ENCODE results near the gene LRRC8C. TPM values are rescaled to one million over a fixed set of nuclear protein-coding genes. Genes with fewer than 3 reads are reported as not detected.

The LRRC8C gene
- total RNA-seq, 1 donor from 2014 or later = 5.2 TPM

DNA sequence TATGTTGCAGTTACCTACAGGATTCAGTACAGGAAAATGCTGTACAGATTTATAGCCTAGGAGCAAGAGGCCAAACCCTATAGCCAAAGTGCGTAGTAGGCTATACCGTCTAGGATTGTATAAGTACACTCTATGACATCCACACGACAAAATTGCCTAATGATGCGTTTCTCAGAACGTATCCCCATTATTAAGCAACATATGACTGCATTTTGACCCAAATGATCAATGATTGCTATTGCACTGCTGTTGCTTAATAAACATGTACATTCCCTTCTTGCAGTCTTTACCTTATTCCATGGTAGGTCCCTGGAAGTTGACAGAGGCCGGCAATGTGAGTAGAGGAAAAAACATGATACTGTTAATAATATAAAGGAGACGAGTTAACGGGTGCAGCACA, 33.0 kb downstream of the LRRC8C start:
- DNase-seq (ENCODE audit: extremely low spot score, unreplicated experiment) = no peak
- TF ChIP-seq, protein P1, sequence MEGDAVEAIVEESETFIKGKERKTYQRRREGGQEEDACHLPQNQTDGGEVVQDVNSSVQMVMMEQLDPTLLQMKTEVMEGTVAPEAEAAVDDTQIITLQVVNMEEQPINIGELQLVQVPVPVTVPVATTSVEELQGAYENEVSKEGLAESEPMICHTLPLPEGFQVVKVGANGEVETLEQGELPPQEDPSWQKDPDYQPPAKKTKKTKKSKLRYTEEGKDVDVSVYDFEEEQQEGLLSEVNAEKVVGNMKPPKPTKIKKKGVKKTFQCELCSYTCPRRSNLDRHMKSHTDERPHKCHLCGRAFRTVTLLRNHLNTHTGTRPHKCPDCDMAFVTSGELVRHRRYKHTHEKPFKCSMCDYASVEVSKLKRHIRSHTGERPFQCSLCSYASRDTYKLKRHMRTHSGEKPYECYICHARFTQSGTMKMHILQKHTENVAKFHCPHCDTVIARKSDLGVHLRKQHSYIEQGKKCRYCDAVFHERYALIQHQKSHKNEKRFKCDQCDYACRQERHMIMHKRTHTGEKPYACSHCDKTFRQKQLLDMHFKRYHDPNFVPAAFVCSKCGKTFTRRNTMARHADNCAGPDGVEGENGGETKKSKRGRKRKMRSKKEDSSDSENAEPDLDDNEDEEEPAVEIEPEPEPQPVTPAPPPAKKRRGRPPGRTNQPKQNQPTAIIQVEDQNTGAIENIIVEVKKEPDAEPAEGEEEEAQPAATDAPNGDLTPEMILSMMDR (conservative IDR thresholded peaks at IDR 0.05) = no peak
- H3K4me3 Mint-ChIP-seq = no peak overlapping the region
- no peaks in the 10 kb centered on the region for H3K36me3 Mint-ChIP-seq
- no peaks in the 10 kb centered on the region for H3K27me3 Mint-ChIP-seq
- H3K9me3 Mint-ChIP-seq = no peaks in the 10 kb centered on the region
- no peaks in the 10 kb centered on the region for H3K4me1 Mint-ChIP-seq (ENCODE audit: unreplicated experiment)
- H3K27ac Mint-ChIP-seq = no peak overlapping the region

DNA sequence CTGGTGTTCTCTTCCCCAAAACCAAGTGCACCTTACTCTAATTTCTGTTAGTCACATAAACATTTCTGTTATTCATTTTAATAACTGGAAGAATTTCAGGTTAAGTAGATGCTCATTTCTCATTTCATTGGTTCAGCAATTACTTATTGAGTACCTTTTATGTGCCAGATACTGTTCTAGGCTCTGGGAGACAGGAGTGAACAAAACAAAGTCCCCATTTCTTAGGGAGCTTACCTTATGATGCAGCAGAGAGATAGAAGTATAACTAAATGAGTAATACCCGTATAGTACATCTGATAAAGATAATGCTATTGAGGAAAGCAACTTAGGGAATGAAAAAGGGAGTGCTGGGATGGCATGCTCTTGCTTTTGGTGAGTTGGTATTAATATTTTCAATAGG, 33.7 kb downstream of the LRRC8C start:
- H3K4me3 Mint-ChIP-seq = no peak overlapping the region
- H3K27ac Mint-ChIP-seq = no peak overlapping the region
- H3K4me1 Mint-ChIP-seq (ENCODE audit: unreplicated experiment) = no peaks in the 10 kb centered on the region
- TF ChIP-seq, protein P1 (conservative IDR thresholded peaks at IDR 0.05) = no peak
- H3K27me3 Mint-ChIP-seq = no peaks in the 10 kb centered on the region
- no peaks in the 10 kb centered on the region for H3K36me3 Mint-ChIP-seq
- H3K9me3 Mint-ChIP-seq = no peaks in the 10 kb centered on the region
- DNase-seq (ENCODE audit: extremely low spot score, unreplicated experiment) = no peak

DNA sequence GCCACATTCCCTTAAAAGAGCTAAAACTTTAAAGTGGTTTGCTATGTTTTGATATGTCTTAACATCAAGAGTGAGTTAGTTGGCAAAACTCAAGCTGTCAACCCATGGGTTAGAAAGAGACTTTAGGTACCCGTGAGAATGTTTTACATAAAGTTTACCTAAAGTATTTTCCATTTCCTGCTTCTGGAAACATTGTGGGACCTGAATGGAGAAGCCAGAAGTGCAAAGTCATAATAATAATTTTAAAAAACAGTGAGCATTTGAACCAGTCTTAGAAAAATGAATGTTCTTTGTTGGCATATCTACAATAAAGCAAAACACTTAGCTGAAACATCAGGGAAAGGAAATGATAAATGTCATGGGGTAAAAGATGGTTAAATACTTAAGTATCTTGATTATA, 34.8 kb downstream of the LRRC8C start:
- Mint-ChIP-seq H3K4me1 (ENCODE audit: unreplicated experiment) (no peaks in the 10 kb centered on the region), H3K27ac (no peak overlapping the region), H3K36me3 (no peaks in the 10 kb centered on the region), H3K27me3 (no peaks in the 10 kb centered on the region), H3K4me3 (no peak overlapping the region), H3K9me3 (no peaks in the 10 kb centered on the region)
- DNase-seq (ENCODE audit: extremely low spot score, unreplicated experiment) = no peak
- TF ChIP-seq, protein P1 (conservative IDR thresholded peaks at IDR 0.05) = no peak

DNA sequence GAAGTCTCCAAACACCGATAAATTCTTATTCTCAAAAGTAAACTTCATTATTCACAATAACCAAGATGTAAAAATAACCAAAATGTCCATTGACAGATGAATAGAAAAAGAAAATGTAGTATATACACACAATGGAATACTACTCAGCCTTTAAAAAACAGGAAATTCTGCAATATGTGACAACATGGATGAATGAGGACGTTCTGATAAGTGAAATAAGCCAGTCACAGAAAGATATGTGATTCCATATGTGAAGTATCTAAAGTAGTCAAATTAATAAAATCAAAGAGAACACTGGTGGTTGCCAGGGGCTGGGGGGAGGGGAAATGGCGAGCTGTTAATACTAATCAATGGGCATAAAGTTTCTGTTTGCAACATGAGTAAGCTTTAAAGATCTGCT, 36.0 kb downstream of the LRRC8C start:
- TF ChIP-seq, protein P1 (conservative IDR thresholded peaks at IDR 0.05) = no peak
- H3K4me3 Mint-ChIP-seq = no peak overlapping the region
- H3K27ac Mint-ChIP-seq = no peak overlapping the region
- no peaks in the 10 kb centered on the region for H3K9me3 Mint-ChIP-seq
- no peaks in the 10 kb centered on the region for H3K27me3 Mint-ChIP-seq
- no peaks in the 10 kb centered on the region for H3K4me1 Mint-ChIP-seq (ENCODE audit: unreplicated experiment)
- no peak for DNase-seq (ENCODE audit: extremely low spot score, unreplicated experiment)
- H3K36me3 Mint-ChIP-seq = no peaks in the 10 kb centered on the region

DNA sequence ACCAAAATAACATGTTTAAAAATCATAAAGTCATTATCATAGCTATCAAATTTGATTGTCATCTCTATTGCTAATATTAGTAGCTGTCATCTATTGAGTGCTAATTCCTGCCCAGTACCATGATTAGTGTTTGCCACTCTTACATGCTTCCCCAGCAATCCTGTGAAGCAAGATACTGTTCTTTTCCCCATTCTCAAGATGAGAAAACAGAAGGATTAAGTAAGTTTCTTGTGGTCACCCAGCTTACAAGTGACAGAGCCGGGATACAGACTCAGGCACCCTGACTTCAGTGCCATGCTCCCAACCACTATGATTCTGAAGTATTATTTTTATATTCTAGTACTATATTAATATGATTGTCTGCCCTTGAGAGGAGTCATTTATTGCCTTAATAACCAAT, 36.5 kb downstream of the LRRC8C start:
- Mint-ChIP-seq H3K27ac (no peak overlapping the region), H3K9me3 (no peaks in the 10 kb centered on the region), H3K36me3 (no peaks in the 10 kb centered on the region), H3K4me3 (no peak overlapping the region), H3K4me1 (ENCODE audit: unreplicated experiment) (no peaks in the 10 kb centered on the region), H3K27me3 (no peaks in the 10 kb centered on the region)
- TF ChIP-seq, protein P1 (conservative IDR thresholded peaks at IDR 0.05) = no peak
- DNase-seq (ENCODE audit: extremely low spot score, unreplicated experiment) = no peak

DNA sequence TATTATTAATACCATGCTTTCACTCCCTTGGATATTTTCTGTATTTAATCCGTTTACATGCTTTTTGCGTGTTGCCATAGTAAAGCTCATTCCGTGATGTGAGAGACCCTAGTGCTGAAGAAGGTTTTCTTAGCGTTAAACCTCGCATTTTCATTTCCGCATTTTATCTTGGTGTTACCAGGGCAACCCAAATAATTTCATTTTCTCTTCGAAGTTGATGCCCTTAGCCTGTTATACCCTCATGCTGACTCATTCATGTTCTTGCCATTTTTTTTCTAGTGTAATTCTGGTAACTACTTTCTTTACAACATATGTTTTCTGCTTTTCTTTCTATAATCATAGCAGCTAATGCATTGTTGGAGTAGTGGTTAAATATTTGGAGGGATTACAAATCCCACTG, 37.2 kb downstream of the LRRC8C start:
- no peak for DNase-seq (ENCODE audit: extremely low spot score, unreplicated experiment)
- Mint-ChIP-seq H3K27ac (no peak overlapping the region), H3K36me3 (no peaks in the 10 kb centered on the region), H3K4me1 (ENCODE audit: unreplicated experiment) (no peaks in the 10 kb centered on the region), H3K4me3 (no peak overlapping the region), H3K27me3 (no peaks in the 10 kb centered on the region), H3K9me3 (no peaks in the 10 kb centered on the region)
- TF ChIP-seq, protein P1 (conservative IDR thresholded peaks at IDR 0.05) = no peak
